GM15510 (cell line): ENCODE data around the gene COL4A2.

ENCODE experiments used
- POLR2A ChIP-seq: IDR thresholded peaks from 3 replicates; pipeline ENCODE4 v1.6.1; 2011; ENCODE audit warnings: borderline replicate concordance; ENCODE audit not compliant: insufficient read length; ENCODE audit errors: extremely low read depth

The COL4A2 gene

GRCh38 chr13:110454227-110454859 lies 147.3 kb downstream of the COL4A2 start:
- TF ChIP-seq POLR2A = no peak

- no peak for TF ChIP-seq POLR2A
These were observed 147.9 kb downstream of the COL4A2 start for GRCh38 chr13:110454956-110455355.

- no peak for TF ChIP-seq POLR2A
These were observed 148.4 kb downstream of the COL4A2 start for GRCh38 chr13:110455444-110455843.

GRCh38 chr13:110455941-110456340 lies 148.9 kb downstream of the COL4A2 start:
- TF ChIP-seq POLR2A = no peak

GRCh38 chr13:110456550-110456949 lies 149.5 kb downstream of the COL4A2 start:
- no peak for TF ChIP-seq POLR2A

- no peak for TF ChIP-seq POLR2A
These were observed 150.3 kb downstream of the COL4A2 start for GRCh38 chr13:110457361-110457760.

- no peak for TF ChIP-seq POLR2A
These were observed 150.9 kb downstream of the COL4A2 start for GRCh38 chr13:110458017-110458416.

GRCh38 chr13:110458594-110459365 lies 151.7 kb downstream of the COL4A2 start:
- no peak for TF ChIP-seq POLR2A

- no peak for TF ChIP-seq POLR2A
These were observed 155.0 kb downstream of the COL4A2 start for GRCh38 chr13:110462091-110462490.

GRCh38 chr13:110463156-110463555 lies 156.1 kb downstream of the COL4A2 start:
- no peak for TF ChIP-seq POLR2A

GRCh38 chr13:110463871-110464510 lies 156.9 kb downstream of the COL4A2 start:
- TF ChIP-seq POLR2A = no peak

- TF ChIP-seq POLR2A = no peak
These were observed 157.7 kb downstream of the COL4A2 start for GRCh38 chr13:110464556-110465333.

GRCh38 chr13:110465696-110466095 lies 158.6 kb downstream of the COL4A2 start:
- no peak for TF ChIP-seq POLR2A

GRCh38 chr13:110466266-110466915 lies 159.3 kb downstream of the COL4A2 start:
- TF ChIP-seq POLR2A = no peak
